H9 (cell line): ENCODE results near the gene UNC5B. TPM values are rescaled to one million over a fixed set of nuclear protein-coding genes. Genes with fewer than 3 reads are reported as not detected.

Experiments
- DNase-seq: peaks from one replicate; pipeline ENCODE4 v3.0.0-alpha.2; 2017
- H2AFZ ChIP-seq: one replicate; pipeline ENCODE4 v1.6.1; 2013; ENCODE audit warnings: mild to moderate bottlenecking, low read length, control low read depth, moderate library complexity
- H2AK5ac ChIP-seq: 2 replicates; pipeline ENCODE4 v1.6.1; 2013; ENCODE audit warnings: low read length, control low read depth, mixed read lengths; ENCODE audit not compliant: insufficient read length
- H2BK120ac ChIP-seq: one replicate; pipeline ENCODE4 v1.6.1; 2013; ENCODE audit warnings: low read depth, mild to moderate bottlenecking, low read length, control low read depth, inconsistent platforms; ENCODE audit not compliant: poor library complexity, severe bottlenecking
- H2BK12ac ChIP-seq: 2 replicates; pipeline ENCODE4 v1.6.1; 2013; ENCODE audit warnings: low read length, control low read depth, mixed read lengths, low read depth; ENCODE audit not compliant: insufficient read length
- H2BK15ac ChIP-seq: 2 replicates; pipeline ENCODE4 v1.6.1; 2013; ENCODE audit warnings: low read depth, low read length, control low read depth
- H2BK20ac ChIP-seq: one replicate; pipeline ENCODE4 v1.6.1; 2013; ENCODE audit warnings: low read depth, mild to moderate bottlenecking, low read length, control low read depth, inconsistent platforms; ENCODE audit not compliant: poor library complexity, severe bottlenecking
- H2BK5ac ChIP-seq: 2 replicates; pipeline ENCODE4 v1.6.1; 2013; ENCODE audit warnings: low read length, control low read depth, mixed read lengths; ENCODE audit not compliant: insufficient read length
- H3K14ac ChIP-seq: 2 replicates; pipeline ENCODE4 v1.6.1; 2013; ENCODE audit warnings: low read length, control low read depth; ENCODE audit not compliant: insufficient read depth
- H3K18ac ChIP-seq: 2 replicates; pipeline ENCODE4 v1.6.1; 2013; ENCODE audit warnings: low read depth, mild to moderate bottlenecking, mixed read lengths, low read length, control low read depth; ENCODE audit not compliant: insufficient read length
- H3K23ac ChIP-seq: 2 replicates; pipeline ENCODE4 v1.6.1; 2013; ENCODE audit warnings: low read length, control low read depth, mixed read lengths, low read depth; ENCODE audit not compliant: insufficient read length
- H3K23me2 ChIP-seq: 2 replicates; pipeline ENCODE4 v1.6.1; 2013; ENCODE audit warnings: low read depth, mild to moderate bottlenecking, mixed read lengths, low read length, control low read depth; ENCODE audit not compliant: insufficient read length, poor library complexity, severe bottlenecking
- H3K27ac ChIP-seq: 2 replicates; pipeline ENCODE4 v1.5.1; 2013; ENCODE audit warnings: low read length, control low read depth, mixed read lengths, low read depth; ENCODE audit not compliant: insufficient read length
- H3K27me3 ChIP-seq: 2 replicates; pipeline ENCODE4 v1.6.1; 2013; ENCODE audit warnings: low read length, control low read depth, inconsistent platforms; ENCODE audit not compliant: insufficient read depth
- H3K4ac ChIP-seq: 2 replicates; pipeline ENCODE4 v1.6.1; 2013; ENCODE audit warnings: low read depth, mild to moderate bottlenecking, control low read depth, inconsistent platforms, low read length, moderate library complexity
- H3K4me1 ChIP-seq: 2 replicates; pipeline ENCODE4 v1.6.1; 2013; ENCODE audit warnings: low read length, control low read depth, inconsistent platforms; ENCODE audit not compliant: insufficient read depth
- H3K4me2 ChIP-seq: 2 replicates; pipeline ENCODE4 v1.6.1; 2013; ENCODE audit warnings: low read length, control low read depth, mixed read lengths; ENCODE audit not compliant: insufficient read length, insufficient read depth
- H3K56ac ChIP-seq: 2 replicates; pipeline ENCODE4 v1.6.1; 2013; ENCODE audit warnings: low read depth, mild to moderate bottlenecking, mixed read lengths, low read length, control low read depth; ENCODE audit not compliant: insufficient read length
- H3K79me1 ChIP-seq: 2 replicates; pipeline ENCODE4 v1.6.1; 2013; ENCODE audit warnings: low read depth, mild to moderate bottlenecking, moderate library complexity, low read length, control low read depth, inconsistent platforms; ENCODE audit not compliant: insufficient read depth, poor library complexity, severe bottlenecking
- H3K79me2 ChIP-seq: 2 replicates; pipeline ENCODE4 v1.6.1; 2013; ENCODE audit warnings: low read length, control low read depth, inconsistent platforms; ENCODE audit not compliant: insufficient read depth
- H3K9ac ChIP-seq: 2 replicates; pipeline ENCODE4 v1.6.1; 2013; ENCODE audit warnings: low read length, control low read depth, mixed read lengths; ENCODE audit not compliant: insufficient read length; ENCODE audit errors: extremely low read depth
- H3K9me3 ChIP-seq: one replicate; pipeline ENCODE4 v1.6.1; 2013; ENCODE audit warnings: low read depth, low read length, inconsistent platforms; ENCODE audit not compliant: control insufficient read depth
- H3T11ph ChIP-seq: one replicate; pipeline ENCODE4 v1.6.1; 2013; ENCODE audit warnings: mild to moderate bottlenecking, low read length, control low read depth, inconsistent platforms
- H4K20me1 ChIP-seq: one replicate; pipeline ENCODE4 v1.6.1; 2013; ENCODE audit not compliant: control insufficient read depth, insufficient read length, insufficient read depth
- H4K5ac ChIP-seq: 2 replicates; pipeline ENCODE4 v1.6.1; 2013; ENCODE audit warnings: low read depth, mild to moderate bottlenecking, mixed read lengths, low read length, control low read depth; ENCODE audit not compliant: insufficient read length
- H4K8ac ChIP-seq: replicated peaks from 2 replicates; pipeline ENCODE4 v1.6.1; 2013; ENCODE audit warnings: low read length, control low read depth, mixed read lengths, low read depth; ENCODE audit not compliant: insufficient read length
- H4K91ac ChIP-seq: 2 replicates; pipeline ENCODE4 v1.6.1; 2013; ENCODE audit warnings: low read depth, mild to moderate bottlenecking, moderate library complexity, mixed read lengths, low read length, control low read depth; ENCODE audit not compliant: insufficient read length
- H3K27ac Mint-ChIP-seq, 3 experiments: 2 replicates in 2 of 3; 3 replicates in 1 of 3; pipeline ENCODE4 v1.8.0; 2020 to 2021; ENCODE audit warnings: mixed read lengths in 3 of 3, mild to moderate bottlenecking in 1 of 3, moderate library complexity in 1 of 3
- H3K27me3 Mint-ChIP-seq: 2 replicates; pipeline ENCODE4 v1.8.0; 2021; ENCODE audit warnings: low read depth, mild to moderate bottlenecking, moderate library complexity, mixed read lengths
- H3K36me3 Mint-ChIP-seq, 3 experiments: 2 replicates in 2 of 3; 3 replicates in 1 of 3; pipeline ENCODE4 v1.8.0; 2020 to 2021; ENCODE audit warnings: low read depth in 3 of 3, mixed read lengths in 3 of 3; ENCODE audit not compliant: insufficient read depth in 1 of 3
- H3K4me1 Mint-ChIP-seq, 2 experiments: 2 replicates each; pipeline ENCODE4 v1.8.0; 2020; ENCODE audit warnings: mixed read lengths in 2 of 2
- H3K4me3 Mint-ChIP-seq, 2 experiments: 2 replicates in 1 of 2; 3 replicates in 1 of 2; pipeline ENCODE4 v1.8.0; 2020 to 2021; ENCODE audit warnings: mild to moderate bottlenecking in 2 of 2, mixed read lengths in 2 of 2, moderate library complexity in 1 of 2
- H3K9me3 Mint-ChIP-seq, 2 experiments: 2 replicates in 1 of 2; 3 replicates in 1 of 2; pipeline ENCODE4 v1.8.0; 2020; ENCODE audit warnings: mild to moderate bottlenecking in 2 of 2, mixed read lengths in 2 of 2, moderate library complexity in 1 of 2
- CTCF ChIP-seq: fragments of 200-600 bp; sonication (generic); conservative IDR thresholded peaks from 3 replicates; pipeline ENCODE4 v1.8.0; 2021; ENCODE audit warnings: antibody characterized with exemption, mild to moderate bottlenecking
- WGBS: extraction: QIAGEN DNeasy Blood & Tissue Kit; methylation state at CpG from one replicate; pipeline ENCODE4 v1.1.7; 2013; ENCODE audit warnings: missing lambda C conversion rate, low lambda C conversion rate, mixed read lengths; ENCODE audit not compliant: insufficient read length; ENCODE audit errors: extremely low coverage; 5-methylcytosine and 5-hydroxymethylcytosine counted together
- total RNA-seq: library from RNA; stranded (reverse); gene quantifications from 2 replicates; pipeline ENCODE4 v1.2.1, GENCODE V29; 2021

Gene UNC5B
- total RNA-seq, 1 experiment from 2014 or later: 28.4 TPM

- Histone ChIP-seq H4K8ac (no peak overlapping the region), H3K9ac (no peak overlapping the region), H2BK12ac (no peak overlapping the region), H3K56ac (no peak overlapping the region), H2BK15ac (no peak overlapping the region), H3K4me2 (peak overlapping the region; percentile 35), H3K23me2 (no peaks in the 10 kb centered on the region), H2AK5ac (no peak overlapping the region), H3K23ac (no peak overlapping the region), H4K20me1 (no peaks in the 10 kb centered on the region), H4K91ac (no peak overlapping the region), H3K4me1 (peaks cover 3% of the 10 kb centered on the region; the same call in 1 of the 2 replicates), H2BK5ac (no peak overlapping the region), H3K9me3 (no peaks in the 10 kb centered on the region), H3K14ac (no peak overlapping the region), H2BK120ac (no peak overlapping the region), H3T11ph (no peak overlapping the region), H3K4ac (no peak overlapping the region), H2BK20ac (no peak overlapping the region), H3K18ac (peak overlapping the region; percentile 12), H4K5ac (no peak overlapping the region), H3K27ac (peak overlapping the region; percentile 62), H2AFZ (no peak overlapping the region), H3K79me1 (no peaks in the 10 kb centered on the region), H3K27me3 (no peaks in the 10 kb centered on the region), H3K79me2 (no peaks in the 10 kb centered on the region)
- Mint-ChIP-seq H3K27me3 (no peaks in the 10 kb centered on the region; the same call in 1 of the 2 replicates), H3K27ac (peak overlapping the region; percentile 98 to 99 (median 99)), H3K36me3 (no peaks in the 10 kb centered on the region; a peak in 1 of 7 replicates), H3K4me3 (peak overlapping the region; percentile 51 to 72), H3K9me3 (peaks cover 0 to 3% of the 10 kb centered on the region in 2 experiments; a peak in 1 of 5 replicates), H3K4me1 (peaks cover 57 to 64% of the 10 kb centered on the region in 2 experiments)
- no CpG with 5 or more reads among the region's 11 CpGs for WGBS
- DNase-seq: peak; percentile 91
- TF ChIP-seq CTCF: no peak
Observed at GRCh38 chr10:71269301-71270288, 57.2 kb downstream of the UNC5B start.
